Measurements from ENCODE around the gene ZNF668. TPM values are rescaled to one million over a fixed set of nuclear protein-coding genes. Genes with fewer than 3 reads are reported as not detected.

Gene ZNF668
- total RNA-seq, 1 donor from 2014 or later, result 15.2 TPM

- no peak for TF ChIP-seq CTCF (IDR thresholded peaks at IDR 0.05)
- DNase-seq (ENCODE audit: low spot score), result no peak
- Mint-ChIP-seq H3K4me3 (ENCODE audit: unreplicated experiment) (peak overlapping the region; percentile 36), H3K9me3 (ENCODE audit: low read depth) (no peaks in the 10 kb centered on the region), H3K27ac (ENCODE audit: unreplicated experiment) (no peak overlapping the region), H3K27me3 (ENCODE audit: low read depth) (no peaks in the 10 kb centered on the region), H3K4me1 (ENCODE audit: low read depth) (peaks cover 21% of the 10 kb centered on the region), H3K36me3 (ENCODE audit: low read depth) (peaks cover 14% of the 10 kb centered on the region)
These were observed 36.3 kb upstream of the ZNF668 start for GRCh38 chr16:31110106-31111034.

GRCh38 chr16:31109622-31110021, 35.6 kb upstream of the ZNF668 start:
- Mint-ChIP-seq H3K27me3 (ENCODE audit: low read depth) (no peaks in the 10 kb centered on the region), H3K9me3 (ENCODE audit: low read depth) (no peaks in the 10 kb centered on the region), H3K36me3 (ENCODE audit: low read depth) (peaks cover 14% of the 10 kb centered on the region), H3K4me1 (ENCODE audit: low read depth) (peaks cover 21% of the 10 kb centered on the region), H3K4me3 (ENCODE audit: unreplicated experiment) (peak overlapping the region; percentile 67), H3K27ac (ENCODE audit: unreplicated experiment) (no peak overlapping the region)
- no peak for DNase-seq (ENCODE audit: low spot score)
- no peak for TF ChIP-seq CTCF (IDR thresholded peaks at IDR 0.05)

GRCh38 chr16:31108794-31109558, 34.9 kb upstream of the ZNF668 start:
- H3K9me3 Mint-ChIP-seq (ENCODE audit: low read depth), result no peaks in the 10 kb centered on the region
- H3K36me3 Mint-ChIP-seq (ENCODE audit: low read depth), result peaks cover 14% of the 10 kb centered on the region
- TF ChIP-seq CTCF (IDR thresholded peaks at IDR 0.05), result no peak
- H3K4me3 Mint-ChIP-seq (ENCODE audit: unreplicated experiment), result peak overlapping the region; percentile 81
- no peaks in the 10 kb centered on the region for H3K27me3 Mint-ChIP-seq (ENCODE audit: low read depth)
- H3K4me1 Mint-ChIP-seq (ENCODE audit: low read depth), result peaks cover 21% of the 10 kb centered on the region
- no peak overlapping the region for H3K27ac Mint-ChIP-seq (ENCODE audit: unreplicated experiment)
- DNase-seq (ENCODE audit: low spot score), result no peak

DNA sequence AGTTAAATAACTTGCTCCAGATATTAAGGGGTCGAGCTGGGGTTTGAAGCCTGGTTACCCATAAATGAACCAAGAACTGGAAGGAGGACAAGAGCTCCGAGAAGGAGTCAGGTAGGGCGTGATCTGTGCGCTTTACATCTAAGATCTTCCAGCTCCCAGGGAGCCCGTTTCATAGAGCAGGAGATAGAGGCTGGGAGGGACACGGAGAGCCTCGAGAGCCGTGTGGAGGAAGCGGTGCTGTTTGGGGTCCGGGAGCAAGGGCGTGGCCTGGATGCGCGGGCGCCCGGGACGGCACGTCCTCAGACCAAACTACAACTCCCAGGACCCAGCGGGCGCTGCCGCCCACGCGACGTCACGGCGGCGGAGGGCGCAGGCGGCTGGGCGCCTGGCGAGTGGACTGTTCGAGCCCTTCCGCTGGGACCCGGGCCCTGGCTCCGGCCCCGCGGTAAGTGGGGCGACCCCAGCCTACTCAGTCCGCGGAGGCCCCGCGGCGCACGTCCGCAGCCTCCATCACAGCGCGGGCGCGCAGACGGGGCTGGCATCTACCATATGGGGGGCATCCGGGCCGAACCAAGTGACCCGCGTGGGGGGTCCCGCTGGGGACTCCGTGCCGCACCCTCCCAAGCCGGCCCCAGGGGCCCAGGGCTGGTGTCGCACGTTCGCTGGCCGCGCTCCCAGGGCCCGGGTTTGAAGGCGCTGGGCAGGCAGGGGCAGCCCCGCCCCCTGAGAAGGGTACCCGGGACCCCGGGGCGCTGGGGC, 34.2 kb upstream of the ZNF668 start, which contains the start of gene BCKDK:
Gene BCKDK, plus strand, starts transcription at position 352 of the 759 bp plus-strand sequence. CDS start 838 bp downstream, outside the sequence.
- Mint-ChIP-seq H3K27ac (ENCODE audit: unreplicated experiment) (peak within 1 kb of the TSS; percentile 52), H3K4me1 (ENCODE audit: low read depth) (peaks cover 21% of the 10 kb centered on the region), H3K27me3 (ENCODE audit: low read depth) (no peaks in the 10 kb centered on the region), H3K9me3 (ENCODE audit: low read depth) (no peaks in the 10 kb centered on the region), H3K36me3 (ENCODE audit: low read depth) (peaks cover 14% of the 10 kb centered on the region), H3K4me3 (ENCODE audit: unreplicated experiment) (peak within 1 kb of the TSS; percentile 81)
- no peak for TF ChIP-seq CTCF (IDR thresholded peaks at IDR 0.05)
- DNase-seq (ENCODE audit: low spot score), result no peak
